HCT116 (cell line): Measurements from ENCODE around the gene RBM20.

Experiments used
- ATF3 ChIP-seq: IDR thresholded peaks from 2 replicates; pipeline ENCODE4 v1.6.1; 2012
- CTCF ChIP-seq, 3 experiments: fragments of 200-600 bp in 1 of 3; sonication (generic) in 1 of 3; IDR thresholded peaks in 2 of 3; conservative IDR thresholded peaks in 1 of 3; 2 replicates each; pipeline ENCODE4 v1.5.1; 2012 to 2017; ENCODE audit warnings: low read depth in 2 of 3, low read length in 2 of 3, antibody characterized with exemption in 1 of 3, borderline replicate concordance in 1 of 3, control low read depth in 1 of 3, mild to moderate bottlenecking in 1 of 3, mixed read lengths in 1 of 3, mixed run types in 1 of 3, moderate library complexity in 1 of 3; ENCODE audit not compliant: insufficient read depth in 1 of 3
- EGR1 ChIP-seq: IDR thresholded peaks from 2 replicates; pipeline ENCODE4 v1.6.1; 2012; ENCODE audit warnings: low read depth
- ELF1 ChIP-seq: IDR thresholded peaks from 2 replicates; pipeline ENCODE4 v1.6.1; 2012; ENCODE audit warnings: low read depth, borderline replicate concordance
- EZH2 ChIP-seq: fragments of 200-600 bp; sonication (generic); IDR thresholded peaks from 2 replicates; pipeline ENCODE4 v1.6.1; 2017; ENCODE audit warnings: antibody characterized with exemption, mixed run types
- EZH2phosphoT487 ChIP-seq: fragments of 200-600 bp; IDR thresholded peaks from 2 replicates; pipeline ENCODE4 v1.6.1; 2018; ENCODE audit warnings: antibody characterized with exemption, borderline replicate concordance
- MAX ChIP-seq: IDR thresholded peaks from 2 replicates; pipeline ENCODE4 v1.6.1; 2012
- POLR2A ChIP-seq: IDR thresholded peaks from 2 replicates; pipeline ENCODE4 v1.7.0; 2011; ENCODE audit warnings: borderline replicate concordance; ENCODE audit not compliant: insufficient read depth, insufficient read length; ENCODE audit errors: extremely low read depth
- POLR2AphosphoS5 ChIP-seq: IDR thresholded peaks from 2 replicates; pipeline ENCODE4 v1.6.1; 2011; ENCODE audit warnings: mild to moderate bottlenecking, low read depth, low read length, moderate library complexity
- RAD21 ChIP-seq: IDR thresholded peaks from 2 replicates; pipeline ENCODE4 v1.6.1; 2012; ENCODE audit warnings: low read depth, mild to moderate bottlenecking
- SIN3A ChIP-seq: IDR thresholded peaks from 2 replicates; pipeline ENCODE4 v1.6.1; 2012; ENCODE audit warnings: low read depth
- SRF ChIP-seq: IDR thresholded peaks from 2 replicates; pipeline ENCODE4 v1.6.1; 2012; ENCODE audit warnings: low read depth
- ZBTB33 ChIP-seq: IDR thresholded peaks from 2 replicates; pipeline ENCODE4 v1.6.1; 2011; ENCODE audit warnings: mild to moderate bottlenecking, low read length, moderate library complexity; ENCODE audit not compliant: insufficient replicate concordance; ENCODE audit errors: extremely low read depth
- ZNF274 ChIP-seq: fragments of 200-500 bp; sonication (Bioruptor generic); IDR thresholded peaks from 2 replicates; pipeline ENCODE4 v1.6.1; 2014; ENCODE audit warnings: mild to moderate bottlenecking, low read depth, low read length, inconsistent platforms

- TF ChIP-seq CTCF (IDR thresholded peaks at IDR 0.05 in 2 of 3, conservative IDR thresholded peaks at IDR 0.05 in 1 of 3; ENCODE audit: borderline replicate concordance in 1 of 3, insufficient read depth in 1 of 3, low read depth in 2 of 3, low read length in 2 of 3) = no peak
- TF ChIP-seq ZBTB33 = no peak
- TF ChIP-seq POLR2A = no peak
- TF ChIP-seq POLR2AphosphoS5 = no peak
- TF ChIP-seq ZNF274 = no peak
- no peak for TF ChIP-seq ELF1
- no peak for TF ChIP-seq SIN3A
- TF ChIP-seq EZH2 = no peak
- no peak for TF ChIP-seq MAX
- TF ChIP-seq RAD21 = no peak
- no peak for TF ChIP-seq EZH2phosphoT487
- TF ChIP-seq SRF = no peak
- no peak for TF ChIP-seq ATF3
- TF ChIP-seq EGR1 = no peak
Measured at GRCh38 chr10:110791541-110792073, 147.5 kb downstream of the RBM20 start.
